Measurements from ENCODE around the gene SMPDL3B. TPM values are rescaled to one million over a fixed set of nuclear protein-coding genes. Genes with fewer than 3 reads are reported as not detected.

SMPDL3B gene
- total RNA-seq, 4 donors from 2014 or later, result 6.6 TPM; not detected in 3

DNA sequence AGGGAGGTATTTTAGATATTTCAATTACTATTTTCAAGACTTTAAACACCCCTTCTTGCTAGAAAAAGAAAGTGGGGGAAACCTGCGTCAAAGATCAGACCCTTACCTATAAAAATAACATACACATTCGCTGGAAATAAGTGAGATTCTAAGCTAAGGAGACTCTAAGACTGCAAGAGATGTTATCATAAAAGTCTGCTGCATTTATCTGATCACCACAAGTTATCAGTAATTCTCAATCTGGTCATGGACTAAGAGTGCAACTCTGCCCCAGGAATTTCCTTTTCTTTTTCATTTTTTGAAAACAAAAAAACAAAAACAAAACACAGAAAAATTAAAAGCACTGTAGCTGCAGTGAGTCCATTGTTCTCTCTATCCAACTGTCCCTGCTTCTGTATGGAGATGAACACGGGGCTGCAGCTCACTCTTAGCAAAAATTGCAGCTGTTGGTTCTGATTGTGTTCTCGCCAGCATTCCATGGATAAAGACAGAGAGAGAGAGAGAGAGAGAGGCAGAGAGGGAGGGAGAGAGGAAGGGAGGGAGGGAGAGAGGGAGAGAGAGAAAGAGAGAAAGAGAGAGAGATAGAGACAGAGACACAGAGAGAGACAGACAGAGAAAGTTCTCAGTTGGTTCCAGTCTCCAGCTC, 39.1 kb downstream of the SMPDL3B start:
- intact Hi-C loops (cut with DNase I; ENCODE audit: low total_unique reads), result no loop called here
- Histone ChIP-seq H3K27me3 (no peaks in the 10 kb centered on the region), H3K9me3 (no peaks in the 10 kb centered on the region), H3K4me1 (no peaks in the 10 kb centered on the region), H3K36me3 (no peaks in the 10 kb centered on the region), H3K4me3 (no peak overlapping the region), H3K27ac (no peak overlapping the region)
- TF ChIP-seq CTCF (IDR thresholded peaks at IDR 0.05), result no peak
- TF ChIP-seq POLR2A (IDR thresholded peaks at IDR 0.05), result no peak
- no peak for DNase-seq

DNA sequence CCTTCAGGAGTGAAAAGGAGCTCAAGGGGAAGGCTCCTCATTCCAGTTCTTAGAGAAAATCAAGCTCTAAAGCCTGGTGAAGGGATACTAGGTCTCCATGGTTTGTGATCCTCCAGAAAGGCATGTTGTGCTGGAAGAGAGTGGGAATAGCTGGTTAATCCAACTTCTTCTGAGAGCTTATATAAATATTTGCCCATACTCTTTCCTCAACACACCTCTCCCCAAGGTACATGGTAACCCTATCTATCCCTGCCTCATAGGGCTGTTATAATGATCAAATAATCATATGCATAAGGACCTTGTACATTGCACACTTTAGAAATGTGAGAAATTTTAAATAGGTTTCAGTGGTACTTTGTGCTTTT, 39.6 kb downstream of the SMPDL3B start:
- no peaks in the 10 kb centered on the region for H3K27me3 ChIP-seq
- intact Hi-C loops (cut with DNase I; ENCODE audit: low total_unique reads), result no loop called here
- H3K36me3 ChIP-seq, result no peaks in the 10 kb centered on the region
- no peak for TF ChIP-seq CTCF (IDR thresholded peaks at IDR 0.05)
- TF ChIP-seq POLR2A (IDR thresholded peaks at IDR 0.05), result no peak
- DNase-seq, result no peak
- H3K4me1 ChIP-seq, result no peaks in the 10 kb centered on the region
- H3K27ac ChIP-seq, result no peak overlapping the region
- no peaks in the 10 kb centered on the region for H3K9me3 ChIP-seq
- H3K4me3 ChIP-seq, result no peak overlapping the region

DNA sequence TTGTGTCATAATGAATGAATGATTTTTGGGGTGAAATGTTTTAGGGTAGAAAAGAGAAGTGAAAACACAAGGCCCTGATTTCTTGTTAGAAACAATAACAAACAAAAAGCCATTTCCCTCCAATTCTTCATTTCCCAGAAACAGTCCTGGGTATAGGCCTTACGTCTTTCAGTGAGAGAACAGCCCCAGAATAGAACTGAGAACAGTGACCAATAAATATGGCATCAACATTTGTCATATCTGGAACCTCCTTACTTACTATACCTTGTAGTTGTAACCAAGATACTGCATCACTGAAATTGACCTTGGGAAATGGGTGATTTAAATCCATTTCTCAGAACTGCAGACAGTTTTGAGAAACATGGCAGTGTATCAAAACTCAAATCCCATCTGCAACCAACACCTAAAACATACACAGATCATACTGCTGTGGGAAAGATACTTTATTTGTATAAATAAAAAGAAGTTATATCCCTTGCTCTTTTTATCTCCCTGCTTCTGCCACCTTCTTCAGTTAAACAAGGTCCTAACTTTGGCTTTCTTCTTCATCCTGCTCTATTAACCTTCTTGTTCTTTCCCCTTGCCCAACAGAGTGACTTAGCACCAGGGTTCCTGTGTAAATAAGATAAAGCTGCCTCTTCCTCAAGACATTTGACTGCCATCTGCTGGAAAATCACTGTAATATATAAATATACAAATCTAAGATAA, 44.5 kb downstream of the SMPDL3B start:
- intact Hi-C loops (cut with DNase I; ENCODE audit: low total_unique reads), result no loop called here
- Histone ChIP-seq H3K4me1 (no peaks in the 10 kb centered on the region), H3K27ac (peak overlapping the region; percentile 23 to 26), H3K27me3 (no peaks in the 10 kb centered on the region), H3K36me3 (no peaks in the 10 kb centered on the region), H3K4me3 (no peak overlapping the region), H3K9me3 (no peaks in the 10 kb centered on the region)
- DNase-seq, result no peak
- TF ChIP-seq CTCF (IDR thresholded peaks at IDR 0.05) (peak; percentile 39 to 60 (median 54)), POLR2A (IDR thresholded peaks at IDR 0.05) (no peak)

DNA sequence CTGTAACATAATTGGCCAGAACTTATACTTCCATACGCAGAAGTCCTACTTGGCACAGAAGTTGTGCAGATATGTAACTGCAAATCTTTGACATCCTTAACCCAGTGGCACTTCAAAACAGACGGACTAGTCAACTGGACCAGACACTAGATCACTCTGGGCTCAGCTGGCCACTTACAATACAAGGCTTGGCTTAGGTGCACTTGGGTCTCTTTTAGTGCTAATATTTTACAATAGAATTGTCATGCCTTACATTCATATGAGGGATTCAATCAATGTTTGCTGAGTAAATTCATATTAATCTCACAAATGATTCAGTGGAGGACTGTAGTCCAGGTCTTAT, 45.0 kb downstream of the SMPDL3B start:
- H3K27me3 ChIP-seq, result no peaks in the 10 kb centered on the region
- no peak overlapping the region for H3K27ac ChIP-seq
- DNase-seq, result no peak
- no peak overlapping the region for H3K4me3 ChIP-seq
- intact Hi-C loops (cut with DNase I; ENCODE audit: low total_unique reads), result no loop called here
- H3K4me1 ChIP-seq, result no peaks in the 10 kb centered on the region
- no peaks in the 10 kb centered on the region for H3K36me3 ChIP-seq
- H3K9me3 ChIP-seq, result no peaks in the 10 kb centered on the region
- TF ChIP-seq CTCF (IDR thresholded peaks at IDR 0.05) (peak in 1 of 4 experiments; percentile 6), POLR2A (IDR thresholded peaks at IDR 0.05) (no peak)

DNA sequence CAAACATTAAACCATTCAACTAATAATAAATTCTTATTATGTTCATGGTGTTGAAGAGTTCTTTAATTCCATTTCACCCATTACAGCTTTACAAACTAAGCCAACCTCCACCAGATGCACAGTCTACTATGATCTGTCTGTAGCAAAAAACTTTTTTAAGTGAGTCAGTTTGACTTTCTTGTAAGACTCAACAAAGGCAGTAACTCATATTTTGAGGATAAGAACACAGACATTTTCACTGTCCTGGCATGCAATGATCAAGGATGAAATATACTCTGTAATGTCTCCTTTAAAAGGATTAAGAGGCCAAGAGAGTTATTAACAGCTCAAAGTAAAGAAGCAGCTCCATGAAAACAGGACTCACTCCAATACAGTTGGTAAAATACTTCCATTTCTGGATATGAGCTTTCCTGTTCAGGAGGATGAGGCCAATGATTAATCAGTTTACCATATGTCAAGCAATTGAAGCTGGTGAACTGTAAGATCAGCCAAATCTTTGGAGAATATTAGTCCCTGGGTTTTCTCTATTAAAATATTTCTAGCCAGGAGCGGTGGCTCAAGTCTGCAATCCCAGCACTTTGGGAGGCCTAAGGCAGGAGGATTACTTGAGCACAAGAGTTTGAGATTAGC, 45.5 kb downstream of the SMPDL3B start:
- Histone ChIP-seq H3K27ac (no peak overlapping the region), H3K4me3 (no peak overlapping the region), H3K9me3 (no peaks in the 10 kb centered on the region), H3K27me3 (no peaks in the 10 kb centered on the region), H3K4me1 (no peaks in the 10 kb centered on the region), H3K36me3 (no peaks in the 10 kb centered on the region)
- TF ChIP-seq CTCF (IDR thresholded peaks at IDR 0.05) (no peak), POLR2A (IDR thresholded peaks at IDR 0.05) (no peak)
- intact Hi-C loops (cut with DNase I; ENCODE audit: low total_unique reads), result no loop called here
- DNase-seq, result no peak
